ENCODE data around the gene ATP5PD.

ATP5PD gene

GRCh38 chr17:75046407-75047289 lies at the start of gene ATP5PD, which contains the start of gene KCTD2:
Gene ATP5PD, minus strand, starts transcription at chr17:75046969. Its CDS starts 4,319 bp downstream, at chr17:75042650.
Gene KCTD2, plus strand, starts transcription at chr17:75047225. Its CDS starts 26 bp downstream, at chr17:75047251.
- in situ Hi-C loops (cut with HindIII; ENCODE audit: low sequenced_read_pairs), result no loop called here
- DNase-seq (ENCODE audit: low read depth, low spot score), result peak; percentile 98
- peak within 1 kb of the TSS; percentile 95 for H3K4me3 ChIP-seq (ENCODE audit: low read depth, low read length)
- no peak for TF ChIP-seq CTCF (IDR thresholded peaks at IDR 0.05; ENCODE audit: low read depth, low read length)

GRCh38 chr17:75096082-75096625 lies 49.4 kb upstream of the ATP5PD start:
- H3K4me3 ChIP-seq (ENCODE audit: low read depth, low read length), result no peak overlapping the region
- TF ChIP-seq CTCF (IDR thresholded peaks at IDR 0.05; ENCODE audit: low read depth, low read length), result no peak
- DNase-seq (ENCODE audit: low read depth, low spot score), result peak; percentile 50
- in situ Hi-C loops (cut with HindIII; ENCODE audit: low sequenced_read_pairs), result no loop called here

- no peak overlapping the region for H3K4me3 ChIP-seq (ENCODE audit: low read depth, low read length)
- no peak for DNase-seq (ENCODE audit: low read depth, low spot score)
- in situ Hi-C loops (cut with HindIII; ENCODE audit: low sequenced_read_pairs), result no loop called here
- no peak for TF ChIP-seq CTCF (IDR thresholded peaks at IDR 0.05; ENCODE audit: low read depth, low read length)
Observed at GRCh38 chr17:75094871-75095399, 48.2 kb upstream of the ATP5PD start.

- no peak for TF ChIP-seq CTCF (IDR thresholded peaks at IDR 0.05; ENCODE audit: low read depth, low read length)
- H3K4me3 ChIP-seq (ENCODE audit: low read depth, low read length), result no peak overlapping the region
- in situ Hi-C loops (cut with HindIII; ENCODE audit: low sequenced_read_pairs), result no loop called here
- no peak for DNase-seq (ENCODE audit: low read depth, low spot score)
Observed at GRCh38 chr17:75093548-75094158, 46.9 kb upstream of the ATP5PD start.

GRCh38 chr17:75091855-75092327 lies 45.1 kb upstream of the ATP5PD start:
- H3K4me3 ChIP-seq (ENCODE audit: low read depth, low read length), result no peak overlapping the region
- no peak for TF ChIP-seq CTCF (IDR thresholded peaks at IDR 0.05; ENCODE audit: low read depth, low read length)

More at GRCh38 chr17:75091855-75092327, 45.1 kb upstream of the ATP5PD start:
- in situ Hi-C loops (cut with HindIII; ENCODE audit: low sequenced_read_pairs), result no loop called here
- DNase-seq (ENCODE audit: low read depth, low spot score), result no peak

All from astrocyte of the spinal cord (primary cell).